Endothelial cell of umbilical vein (primary cell): ENCODE data around the gene PLPPR5. TPM values are rescaled to one million over a fixed set of nuclear protein-coding genes. Genes with fewer than 3 reads are reported as not detected.

Experiments used
- BruUV-seq: library from RNA; stranded (reverse); fragments of 400-500 nt; replicated peaks from 2 replicates; lab custom pipeline; 2021; lab: Mats Ljungman, UMichigan
- CTCF ChIA-PET: fragments of 300-600, 350-600 bp; sonication (Branson Sonifier 250); formaldehyde crosslinking; loops from one replicate; lab custom pipeline; 2021; ENCODE audit warnings: antibody characterized with exemption, inconsistent platforms; lab: Charles Lee
- POLR2A ChIA-PET: fragments of 300-600, 350-600 bp; sonication (Branson Sonifier 250); formaldehyde crosslinking; loops from one replicate; lab custom pipeline; 2021; ENCODE audit warnings: antibody characterized with exemption, inconsistent platforms; lab: Charles Lee
- DNase-seq: peaks from one replicate; pipeline ENCODE4 v3.0.0-alpha.2; 2011; ENCODE audit warnings: low read depth, low spot score
- FAIRE-seq: peaks from 2 replicates; lab custom pipeline; 2011; peaks lifted over from hg19 to GRCh38; lab: Jason Lieb, UNC
- H2AFZ ChIP-seq: 2 replicates; pipeline ENCODE4 v1.6.0; 2012; ENCODE audit warnings: low read depth, low read length, control low read depth, inconsistent platforms
- H3K27ac ChIP-seq: 2 replicates; pipeline ENCODE4 v1.5.1; 2011; ENCODE audit warnings: low read depth, mild to moderate bottlenecking, control low read depth, low read length, moderate library complexity; ENCODE audit not compliant: insufficient read depth
- H3K27me3 ChIP-seq, 2 experiments: 2 replicates each; pipeline versions ENCODE4 v1.6.0 to v1.6.1; 2011; ENCODE audit warnings: low read length in 2 of 2, mixed read lengths in 1 of 2; ENCODE audit not compliant: control insufficient read depth in 2 of 2, insufficient read depth in 2 of 2
- H3K36me3 ChIP-seq, 2 experiments: 2 replicates in 1 of 2; 3 replicates in 1 of 2; pipeline ENCODE4 v1.5.1; 2011; ENCODE audit warnings: low read length in 2 of 2, mild to moderate bottlenecking in 1 of 2, moderate library complexity in 1 of 2; ENCODE audit not compliant: control insufficient read depth in 2 of 2, insufficient read depth in 2 of 2; ENCODE audit errors: extremely low read depth in 1 of 2
- H3K4me1 ChIP-seq: 3 replicates; pipeline ENCODE4 v1.5.1; 2011; ENCODE audit warnings: mild to moderate bottlenecking, low read length; ENCODE audit not compliant: control insufficient read depth, insufficient read depth; ENCODE audit errors: extremely low read depth
- H3K4me2 ChIP-seq: 2 replicates; pipeline ENCODE4 v1.6.1; 2011; ENCODE audit warnings: low read length, control low read depth, mixed read lengths; ENCODE audit not compliant: insufficient read depth
- H3K4me3 ChIP-seq, 3 experiments: fragments of 200-600 bp in 1 of 3; sonication (generic), shearing (Covaris generic) in 1 of 3; replicated peaks in 1 of 3; 2 replicates each; pipeline ENCODE4 v1.5.1; 2011 to 2016; ENCODE audit warnings: control low read depth in 3 of 3, low read length in 3 of 3, mild to moderate bottlenecking in 2 of 3, inconsistent platforms in 1 of 3, low read depth in 1 of 3, moderate library complexity in 1 of 3; ENCODE audit not compliant: insufficient read depth in 1 of 3
- H3K79me2 ChIP-seq: 2 replicates; pipeline ENCODE4 v1.6.0; 2012; ENCODE audit warnings: low read length, inconsistent platforms; ENCODE audit not compliant: control insufficient read depth, insufficient read depth
- H3K9ac ChIP-seq: replicated peaks from 2 replicates; pipeline ENCODE3; 2011; ENCODE audit warnings: low read length, control low read depth; ENCODE audit not compliant: insufficient read depth; ENCODE audit errors: extremely low read depth
- H3K9me1 ChIP-seq: replicated peaks from 3 replicates; pipeline ENCODE4 v1.6.0; 2011; ENCODE audit warnings: mild to moderate bottlenecking, low read length; ENCODE audit not compliant: control insufficient read depth, insufficient read depth; ENCODE audit errors: extremely low read depth
- H3K9me3 ChIP-seq: replicated peaks from 2 replicates; pipeline ENCODE4 v1.5.1; 2012; ENCODE audit warnings: low read length, inconsistent platforms; ENCODE audit not compliant: control insufficient read depth, insufficient read depth
- H4K20me1 ChIP-seq: replicated peaks from 2 replicates; pipeline ENCODE3; 2011; ENCODE audit warnings: mild to moderate bottlenecking, low read length; ENCODE audit not compliant: control insufficient read depth, insufficient read depth; ENCODE audit errors: extremely low read depth
- EZH2 ChIP-seq: IDR thresholded peaks from 2 replicates; pipeline ENCODE4 v1.6.1; 2012; ENCODE audit warnings: borderline replicate concordance, low read depth, mild to moderate bottlenecking, moderate library complexity, low read length, inconsistent platforms; ENCODE audit not compliant: severe bottlenecking
- FOS ChIP-seq: IDR thresholded peaks from 2 replicates; pipeline ENCODE4 v1.6.1; 2011; ENCODE audit warnings: mild to moderate bottlenecking, low read length, moderate library complexity, borderline replicate concordance; ENCODE audit not compliant: insufficient read depth
- GATA2 ChIP-seq: IDR thresholded peaks from 2 replicates; pipeline ENCODE4 v1.7.0; 2011; ENCODE audit warnings: low read depth, mild to moderate bottlenecking, moderate library complexity, mixed read lengths, low read length; ENCODE audit not compliant: insufficient read length, insufficient read depth
- JUN ChIP-seq: IDR thresholded peaks from 2 replicates; pipeline ENCODE4 v1.6.1; 2011; ENCODE audit warnings: borderline replicate concordance, low read depth; ENCODE audit not compliant: insufficient read length, insufficient read depth
- MAX ChIP-seq: IDR thresholded peaks from 2 replicates; pipeline ENCODE4 v1.6.1; 2011; ENCODE audit not compliant: insufficient read depth, insufficient read length
- MYC ChIP-seq: IDR thresholded peaks from one replicate; pipeline ENCODE4 v1.6.1; 2011; ENCODE audit warnings: mild to moderate bottlenecking, low read depth, low read length
- POLR2A ChIP-seq: IDR thresholded peaks from 2 replicates; pipeline ENCODE4 v1.6.1; 2012; ENCODE audit warnings: low read depth, mild to moderate bottlenecking, control low read depth, low read length
- POLR2AphosphoS5 ChIP-seq: IDR thresholded peaks from 2 replicates; pipeline ENCODE4 v1.6.1; 2012; ENCODE audit warnings: low read depth, mild to moderate bottlenecking, control low read depth, low read length, moderate library complexity; ENCODE audit not compliant: insufficient read depth
- dilution Hi-C: fragments of 300-500 bp; cut with MboI; formaldehyde crosslinking; loops from one replicate; pipeline ENCODE4 v1.15.0; 2019; ENCODE audit warnings: low sequenced_read_pairs; ENCODE audit not compliant: extremely low pct_ligation_motif_present
- intact Hi-C: fragments of 100-400 bp; cut with micrococcal nuclease; formaldehyde crosslinking; loops from one replicate; pipeline ENCODE4 v1.10.0; 2022
- polyA plus RNA-seq, 4 experiments: library from polyadenylated mRNA; depleted of rRNA in 3 of 4; stranded (reverse) in 3 of 4; unstranded in 1 of 4; fragments of >200 nt; gene quantifications; 2 replicates each; pipeline versions ENCODE4 v1.2.1 to v1.2.3, GENCODE V29; 2011 to 2012; ENCODE audit warnings: missing spikeins in 1 of 4
- total RNA-seq: library from RNA; stranded (reverse); gene quantifications from 2 replicates; pipeline ENCODE4 v1.2.3, GENCODE V29; 2021
- TF ChIP-seq, protein P1 (sequence below), 2 donors: IDR thresholded peaks; 1 replicate in 1 of 2; 2 replicates in 1 of 2; pipeline ENCODE4 v1.5.1; 2011; ENCODE audit warnings: low read length in 2 of 2, mild to moderate bottlenecking in 2 of 2, moderate library complexity in 2 of 2, control low read depth in 1 of 2, inconsistent platforms in 1 of 2, low read depth in 1 of 2; ENCODE audit not compliant: insufficient read depth in 1 of 2; ENCODE audit errors: extremely low read depth in 1 of 2

The PLPPR5 gene
- total and polyA plus RNA-seq, 2 donors (not counting 3 experiments of a cell fraction or from before 2014, with no cell fraction given) = not detected

- H3K4me2 ChIP-seq = no peak overlapping the region
Observed at GRCh38 chr1:98919652-98920051, 85.0 kb downstream of the PLPPR5 start.

DNA sequence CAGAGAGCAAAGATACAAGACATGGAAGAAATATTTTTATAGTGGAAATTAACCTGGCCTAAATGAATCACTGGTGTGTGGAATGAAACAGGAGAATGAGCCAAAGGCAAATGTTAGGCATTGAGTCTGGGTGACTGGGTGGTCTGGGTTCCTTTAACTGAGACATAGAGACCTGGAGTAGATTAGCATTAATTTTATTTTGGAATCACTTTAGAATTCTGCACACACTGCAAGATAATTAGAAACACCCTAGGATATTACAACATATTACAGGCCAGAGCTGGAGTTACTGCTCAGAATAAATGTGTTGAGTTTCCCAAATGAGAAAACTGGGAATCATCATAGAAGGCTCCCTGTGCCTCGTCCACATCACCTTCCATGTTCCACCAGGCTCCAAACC is 85.5 kb downstream of the PLPPR5 start:
- FAIRE-seq (no peak), DNase-seq (no peak)
- POLR2A ChIA-PET = no interaction called here
- Histone ChIP-seq H3K79me2 (no peaks in the 10 kb centered on the region), H2AFZ (no peak overlapping the region), H3K36me3 (no peaks in the 10 kb centered on the region), H4K20me1 (no peaks in the 10 kb centered on the region), H3K9me3 (no peaks in the 10 kb centered on the region), H3K4me2 (no peak overlapping the region), H3K27me3 (no peaks in the 10 kb centered on the region), H3K9me1 (no peaks in the 10 kb centered on the region), H3K9ac (no peak overlapping the region), H3K4me1 (peaks cover 6% of the 10 kb centered on the region), H3K27ac (no peak overlapping the region), H3K4me3 (no peak overlapping the region)
- intact Hi-C loops (no loop called here), dilution Hi-C loops (no loop called here)
- CTCF ChIA-PET = no interaction called here
- no TSS peak for BruUV-seq
- TF ChIP-seq POLR2AphosphoS5 (no peak), MYC (no peak), POLR2A (no peak), EZH2 (no peak), MAX (no peak), GATA2 (no peak), JUN (no peak), FOS (no peak)
- TF ChIP-seq, protein P1, sequence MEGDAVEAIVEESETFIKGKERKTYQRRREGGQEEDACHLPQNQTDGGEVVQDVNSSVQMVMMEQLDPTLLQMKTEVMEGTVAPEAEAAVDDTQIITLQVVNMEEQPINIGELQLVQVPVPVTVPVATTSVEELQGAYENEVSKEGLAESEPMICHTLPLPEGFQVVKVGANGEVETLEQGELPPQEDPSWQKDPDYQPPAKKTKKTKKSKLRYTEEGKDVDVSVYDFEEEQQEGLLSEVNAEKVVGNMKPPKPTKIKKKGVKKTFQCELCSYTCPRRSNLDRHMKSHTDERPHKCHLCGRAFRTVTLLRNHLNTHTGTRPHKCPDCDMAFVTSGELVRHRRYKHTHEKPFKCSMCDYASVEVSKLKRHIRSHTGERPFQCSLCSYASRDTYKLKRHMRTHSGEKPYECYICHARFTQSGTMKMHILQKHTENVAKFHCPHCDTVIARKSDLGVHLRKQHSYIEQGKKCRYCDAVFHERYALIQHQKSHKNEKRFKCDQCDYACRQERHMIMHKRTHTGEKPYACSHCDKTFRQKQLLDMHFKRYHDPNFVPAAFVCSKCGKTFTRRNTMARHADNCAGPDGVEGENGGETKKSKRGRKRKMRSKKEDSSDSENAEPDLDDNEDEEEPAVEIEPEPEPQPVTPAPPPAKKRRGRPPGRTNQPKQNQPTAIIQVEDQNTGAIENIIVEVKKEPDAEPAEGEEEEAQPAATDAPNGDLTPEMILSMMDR (IDR thresholded peaks at IDR 0.05; ENCODE audit: extremely low read depth in 1 of 2, insufficient read depth in 1 of 2, low read depth in 1 of 2, low read length in 2 of 2) = no peak

More at GRCh38 chr1:98919652-98920051, 85.0 kb downstream of the PLPPR5 start:
- Histone ChIP-seq H3K9ac (no peak overlapping the region), H2AFZ (no peak overlapping the region), H3K27me3 (no peaks in the 10 kb centered on the region), H3K36me3 (no peaks in the 10 kb centered on the region), H4K20me1 (no peaks in the 10 kb centered on the region), H3K9me1 (no peaks in the 10 kb centered on the region), H3K4me1 (peaks cover 6% of the 10 kb centered on the region), H3K9me3 (no peaks in the 10 kb centered on the region), H3K27ac (no peak overlapping the region), H3K79me2 (no peaks in the 10 kb centered on the region), H3K4me3 (no peak overlapping the region)
- ChIA-PET POLR2A (no interaction called here), CTCF (interaction anchor here (0.7 kb wide), 1 partner anchor 598 kb away, joined by 3 read pairs; no protein-coding TSS in a partner anchor)
- FAIRE-seq (no peak), DNase-seq (no peak)
- TF ChIP-seq POLR2AphosphoS5 (no peak), FOS (no peak), EZH2 (no peak), POLR2A (no peak)
- intact Hi-C loops (no loop called here), dilution Hi-C loops (no loop called here)
- BruUV-seq = no TSS peak
